ENCODE data around the gene TBC1D12. TPM values are rescaled to one million over a fixed set of nuclear protein-coding genes. Genes with fewer than 3 reads are reported as not detected.
"Not testable (repeated sequence)": the region's sequence is repeated elsewhere in the genome, so short reads cannot be mapped to it uniquely, and the experiment has no call there.

Gene TBC1D12
- total RNA-seq, 2 experiments from 2014 or later: 0.58 to 0.62 TPM

DNA sequence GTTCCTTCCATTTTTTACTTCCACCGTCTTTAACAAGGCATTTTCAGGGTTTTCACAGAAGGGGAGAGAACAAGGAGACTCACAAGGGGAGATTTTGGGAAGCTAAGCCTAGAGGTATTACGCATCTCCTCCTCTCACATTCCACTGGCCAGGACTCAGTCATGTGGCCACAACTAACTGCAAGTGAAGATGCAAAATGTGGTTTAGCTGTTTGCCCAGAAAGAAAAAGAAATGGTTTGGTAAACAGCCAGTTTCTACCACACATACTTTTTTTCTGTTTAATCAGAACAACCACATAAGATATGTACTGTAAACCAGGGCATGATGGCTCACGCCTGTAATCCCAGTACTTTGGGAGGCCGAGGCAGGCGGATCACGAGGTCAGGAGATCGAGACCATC, 121.8 kb downstream of the TBC1D12 start:
- no peak overlapping the region for H3K4me3 Mint-ChIP-seq
- ChIA-PET CTCF (no interaction called here), POLR2A (no interaction called here)
- H3K4me1 Mint-ChIP-seq (ENCODE audit: low read depth): no peaks in the 10 kb centered on the region
- H3K27ac Mint-ChIP-seq: no peak overlapping the region
- no peaks in the 10 kb centered on the region for H3K36me3 Mint-ChIP-seq
- peaks cover 8% of the 10 kb centered on the region for H3K27me3 Mint-ChIP-seq
- no peak for DNase-seq
- intact Hi-C loops (cut with micrococcal nuclease): no loop called here
- H3K9me3 Mint-ChIP-seq: no peaks in the 10 kb centered on the region

GRCh38 chr10:94524711-94525110, 122.4 kb downstream of the TBC1D12 start:
- intact Hi-C loops (cut with micrococcal nuclease): no loop called here
- POLR2A ChIA-PET: no interaction called here
- H3K27ac Mint-ChIP-seq: no peak overlapping the region

GRCh38 chr10:94531550-94531949, 129.2 kb downstream of the TBC1D12 start:
- H3K4me3 Mint-ChIP-seq; H3K36me3 Mint-ChIP-seq; CTCF ChIA-PET; H3K27ac Mint-ChIP-seq; intact Hi-C loops (cut with micrococcal nuclease); DNase-seq; H3K4me1 Mint-ChIP-seq (ENCODE audit: low read depth); POLR2A ChIA-PET; H3K9me3 Mint-ChIP-seq: not testable (repeated sequence)
- H3K27me3 Mint-ChIP-seq: peaks cover 16% of the 10 kb centered on the region

More at GRCh38 chr10:94524711-94525110, 122.4 kb downstream of the TBC1D12 start:
- CTCF ChIA-PET: no interaction called here
- H3K36me3 Mint-ChIP-seq: no peaks in the 10 kb centered on the region
- peaks cover 8% of the 10 kb centered on the region for H3K27me3 Mint-ChIP-seq
- H3K4me1 Mint-ChIP-seq (ENCODE audit: low read depth): no peaks in the 10 kb centered on the region
- no peaks in the 10 kb centered on the region for H3K9me3 Mint-ChIP-seq
- H3K4me3 Mint-ChIP-seq: no peak overlapping the region
- DNase-seq: no peak

- CTCF ChIA-PET: no interaction called here
- POLR2A ChIA-PET: no interaction called here
- no peak overlapping the region for H3K27ac Mint-ChIP-seq
- no peak overlapping the region for H3K4me3 Mint-ChIP-seq
- peaks cover 16% of the 10 kb centered on the region for H3K27me3 Mint-ChIP-seq
- intact Hi-C loops (cut with micrococcal nuclease): no loop called here
- no peaks in the 10 kb centered on the region for H3K9me3 Mint-ChIP-seq
- H3K36me3 Mint-ChIP-seq: no peaks in the 10 kb centered on the region
- no peak for DNase-seq
- no peaks in the 10 kb centered on the region for H3K4me1 Mint-ChIP-seq (ENCODE audit: low read depth)
Observed at GRCh38 chr10:94533027-94533426, 130.7 kb downstream of the TBC1D12 start.

- H3K4me1 Mint-ChIP-seq (ENCODE audit: low read depth): peaks cover 13% of the 10 kb centered on the region
- H3K4me3 Mint-ChIP-seq; H3K27me3 Mint-ChIP-seq; DNase-seq; POLR2A ChIA-PET; H3K9me3 Mint-ChIP-seq; intact Hi-C loops (cut with micrococcal nuclease); H3K27ac Mint-ChIP-seq; CTCF ChIA-PET: not testable (repeated sequence)
- H3K36me3 Mint-ChIP-seq: peaks cover 15% of the 10 kb centered on the region
Observed at GRCh38 chr10:94542282-94542681, 139.9 kb downstream of the TBC1D12 start.

DNA sequence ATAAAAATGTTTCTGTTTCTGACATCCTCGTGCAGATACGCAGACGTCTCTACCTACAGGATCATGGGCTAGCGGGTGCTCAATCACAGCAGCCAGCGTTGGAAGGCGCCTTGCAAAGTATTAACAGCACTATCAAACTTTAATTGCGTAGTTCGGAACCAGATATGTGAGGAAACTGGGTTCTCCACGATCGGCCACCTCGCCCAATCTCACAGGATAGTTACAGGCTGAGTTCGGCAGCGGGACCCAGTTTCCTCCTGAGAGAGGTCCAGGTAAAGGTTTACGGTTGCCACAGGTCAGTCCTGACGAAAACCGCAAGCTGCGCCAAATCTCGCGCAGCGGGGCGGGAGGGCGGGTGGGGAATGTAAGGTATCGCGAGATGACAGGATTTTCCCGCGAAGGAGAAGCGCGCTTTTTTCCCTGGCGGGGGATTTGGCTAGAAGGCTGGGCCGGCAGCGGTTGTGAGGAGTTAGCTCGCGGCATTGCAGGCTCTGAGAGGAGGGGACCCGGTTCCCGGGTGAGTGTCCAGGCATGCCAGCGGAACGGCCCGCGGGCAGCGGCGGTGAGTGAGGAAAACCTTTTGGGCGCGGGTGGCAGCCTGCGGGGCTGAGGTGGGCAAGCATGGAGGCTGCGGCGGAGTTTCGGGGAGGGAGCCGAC, 143.2 kb downstream of the TBC1D12 start, which contains the start of gene HELLS:
Gene HELLS (plus strand): TSS at position 398 of the 658 bp plus-strand sequence. CDS start 134 bp downstream, at position 532.
- H3K4me3 Mint-ChIP-seq: peak within 1 kb of the TSS; percentile 98
- H3K4me1 Mint-ChIP-seq (ENCODE audit: low read depth): peaks cover 21% of the 10 kb centered on the region
- peaks cover 26% of the 10 kb centered on the region for H3K36me3 Mint-ChIP-seq
- no peaks in the 10 kb centered on the region for H3K27me3 Mint-ChIP-seq
- CTCF ChIA-PET: interaction anchor here (1.4 kb wide), 1 partner anchor 183 kb away, joined by 6 read pairs; the partner anchor contains the start of gene NOC3L
- H3K27ac Mint-ChIP-seq: peak within 1 kb of the TSS; percentile 93
- POLR2A ChIA-PET: interaction anchor here (1.0 to 1.3 kb wide), 2 partner anchors 10 to 60 kb away, joined by 3 to 5 read pairs; no protein-coding TSS in a partner anchor
- DNase-seq: peak; percentile 88
- no peaks in the 10 kb centered on the region for H3K9me3 Mint-ChIP-seq
- intact Hi-C loops (cut with micrococcal nuclease): loop anchor here (1.0 to 5.0 kb wide), 6 partner anchors 45 to 843 kb away; partner anchors contain the start of genes FRA10AC1, NOC3L and SLC35G1

DNA sequence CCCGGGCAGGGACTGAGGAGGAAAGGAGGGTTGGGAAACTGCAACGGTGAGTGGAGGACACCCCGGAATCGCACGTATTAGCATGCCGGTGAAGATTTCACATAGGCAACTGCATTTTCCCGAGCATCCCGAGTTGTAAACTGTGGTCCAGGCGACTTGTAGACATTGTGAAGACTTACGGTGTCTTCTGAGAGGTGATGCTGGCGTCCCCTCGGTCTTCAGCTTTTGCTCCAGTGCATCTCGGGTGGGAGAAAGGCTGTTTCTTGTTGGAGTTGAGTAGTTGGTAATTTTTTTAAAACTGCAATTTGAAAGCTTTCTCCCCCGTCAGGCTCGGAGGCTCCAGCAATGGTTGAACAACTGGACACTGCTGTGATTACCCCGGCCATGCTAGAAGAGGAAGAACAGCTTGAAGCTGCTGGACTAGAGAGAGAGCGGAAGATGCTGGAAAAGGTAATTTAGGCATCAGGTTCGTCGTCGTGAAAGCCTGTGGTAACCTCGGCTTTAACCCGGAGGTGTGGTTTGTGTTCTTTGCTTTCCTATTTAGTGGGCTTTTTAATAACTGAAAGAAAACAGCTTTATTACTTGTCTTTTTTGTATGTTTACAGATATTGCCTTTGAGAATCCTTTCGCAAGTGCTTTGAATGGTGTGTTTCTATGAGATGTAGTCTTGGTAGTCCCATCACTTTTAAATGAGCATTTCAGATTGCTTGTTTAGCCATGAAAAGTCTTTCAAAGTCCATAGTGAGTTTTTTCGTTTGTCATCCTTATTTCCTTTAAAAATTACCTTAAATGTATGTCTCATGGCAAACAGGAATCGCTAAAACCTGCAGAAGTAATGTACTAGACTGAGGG, 143.9 kb downstream of the TBC1D12 start:
- no peaks in the 10 kb centered on the region for H3K27me3 Mint-ChIP-seq
- ChIA-PET POLR2A (interaction anchor here (1.0 to 1.3 kb wide), 3 partner anchors 9 to 60 kb away, joined by 3 to 5 read pairs (median 3); no protein-coding TSS in a partner anchor), CTCF (interaction anchor here (0.6 to 1.4 kb wide), 3 partner anchors 183 to 844 kb away, joined by 3 to 6 read pairs (median 3); partner anchors contain the start of genes FRA10AC1 and NOC3L)
- H3K36me3 Mint-ChIP-seq: peaks cover 29% of the 10 kb centered on the region
- peak; percentile 13 for DNase-seq
- H3K27ac Mint-ChIP-seq: peak overlapping the region; percentile 93
- H3K9me3 Mint-ChIP-seq: no peaks in the 10 kb centered on the region
- intact Hi-C loops (cut with micrococcal nuclease): loop anchor here (5.0 kb wide), 2 partner anchors 654 to 691 kb away; partner anchors contain the start of gene SLC35G1
- H3K4me3 Mint-ChIP-seq: peak overlapping the region; percentile 98
- H3K4me1 Mint-ChIP-seq (ENCODE audit: low read depth): peaks cover 21% of the 10 kb centered on the region

GRCh38 chr10:94546901-94547185, 144.5 kb downstream of the TBC1D12 start:
- Mint-ChIP-seq H3K36me3 (peaks cover 29% of the 10 kb centered on the region), H3K9me3 (no peaks in the 10 kb centered on the region), H3K27me3 (no peaks in the 10 kb centered on the region), H3K4me1 (ENCODE audit: low read depth) (peaks cover 21% of the 10 kb centered on the region), H3K27ac (no peak overlapping the region), H3K4me3 (peak overlapping the region; percentile 98)
- ChIA-PET CTCF (interaction anchor here (0.6 to 0.7 kb wide), 2 partner anchors 567 to 845 kb away, joined by 3 read pairs; partner anchors contain the start of gene FRA10AC1), POLR2A (interaction anchor here (1.0 kb wide), 1 partner anchor 22 kb away, joined by 3 read pairs; no protein-coding TSS in a partner anchor)
- no peak for DNase-seq
- intact Hi-C loops (cut with micrococcal nuclease): loop anchor here (5.0 kb wide), 2 partner anchors 655 to 690 kb away; partner anchors contain the start of gene SLC35G1

- no peaks in the 10 kb centered on the region for H3K27me3 Mint-ChIP-seq
- CTCF ChIA-PET: no interaction called here
- H3K4me1 Mint-ChIP-seq (ENCODE audit: low read depth): peaks cover 21% of the 10 kb centered on the region
- H3K27ac Mint-ChIP-seq: no peak overlapping the region
- no peak for DNase-seq
- intact Hi-C loops (cut with micrococcal nuclease): loop anchor here (5.0 kb wide), 2 partner anchors 657 to 688 kb away; partner anchors contain the start of gene SLC35G1
- no peaks in the 10 kb centered on the region for H3K9me3 Mint-ChIP-seq
- POLR2A ChIA-PET: no interaction called here
- peaks cover 37% of the 10 kb centered on the region for H3K36me3 Mint-ChIP-seq
- no peak overlapping the region for H3K4me3 Mint-ChIP-seq
Observed at GRCh38 chr10:94549221-94549620, 146.9 kb downstream of the TBC1D12 start.

DNA sequence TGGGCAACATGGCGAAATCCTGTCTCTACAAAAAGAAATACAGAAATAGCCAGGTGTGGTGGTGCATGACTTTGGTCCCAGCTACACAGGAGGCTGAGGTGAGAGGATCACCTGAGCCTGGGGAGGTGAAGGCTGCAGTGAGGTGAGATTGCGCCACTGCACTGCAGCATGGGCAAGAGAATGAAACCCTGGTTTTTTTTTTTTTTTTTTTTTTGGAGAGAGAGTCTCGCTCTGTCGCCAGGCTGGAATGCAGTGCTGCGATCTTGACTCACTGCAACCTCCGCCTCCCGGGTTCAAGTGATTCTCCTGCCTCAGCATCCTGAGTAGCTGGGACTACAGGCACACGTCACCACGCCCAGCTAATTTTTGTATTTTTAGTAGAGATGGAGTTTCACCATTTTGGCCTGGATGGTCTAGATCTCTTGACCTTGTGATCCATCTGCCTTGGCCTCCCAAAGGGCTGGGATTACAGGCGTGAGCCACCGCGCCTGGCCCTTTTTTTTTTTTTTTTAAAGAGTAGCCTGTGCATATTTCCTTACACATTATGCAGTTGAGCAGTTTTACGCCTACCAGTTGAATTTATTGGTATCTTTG, 165.5 kb downstream of the TBC1D12 start:
- DNase-seq; H3K4me3 Mint-ChIP-seq; CTCF ChIA-PET; H3K9me3 Mint-ChIP-seq; H3K27me3 Mint-ChIP-seq; H3K4me1 Mint-ChIP-seq (ENCODE audit: low read depth); intact Hi-C loops (cut with micrococcal nuclease); POLR2A ChIA-PET; H3K27ac Mint-ChIP-seq: not testable (repeated sequence)
- peaks cover 38% of the 10 kb centered on the region for H3K36me3 Mint-ChIP-seq

- CTCF ChIA-PET: no interaction called here
- intact Hi-C loops (cut with micrococcal nuclease): no loop called here
- H3K36me3 Mint-ChIP-seq: peaks cover 40% of the 10 kb centered on the region
- DNase-seq: no peak
- H3K4me3 Mint-ChIP-seq: no peak overlapping the region
- H3K4me1 Mint-ChIP-seq (ENCODE audit: low read depth): no peaks in the 10 kb centered on the region
- H3K27ac Mint-ChIP-seq: no peak overlapping the region
- H3K9me3 Mint-ChIP-seq: no peaks in the 10 kb centered on the region
- H3K27me3 Mint-ChIP-seq: no peaks in the 10 kb centered on the region
- POLR2A ChIA-PET: interaction anchor here (1.3 kb wide), 1 partner anchor 15 kb away, joined by 3 read pairs; no protein-coding TSS in a partner anchor
Observed at GRCh38 chr10:94571081-94571480, 168.7 kb downstream of the TBC1D12 start.

GRCh38 chr10:94571528-94571927, 169.2 kb downstream of the TBC1D12 start:
- no peak for DNase-seq
- intact Hi-C loops (cut with micrococcal nuclease): no loop called here
- ChIA-PET CTCF (no interaction called here), POLR2A (no interaction called here)
- no peaks in the 10 kb centered on the region for H3K9me3 Mint-ChIP-seq
- no peak overlapping the region for H3K27ac Mint-ChIP-seq
- H3K27me3 Mint-ChIP-seq: no peaks in the 10 kb centered on the region
- no peak overlapping the region for H3K4me3 Mint-ChIP-seq
- peaks cover 38% of the 10 kb centered on the region for H3K36me3 Mint-ChIP-seq
- no peaks in the 10 kb centered on the region for H3K4me1 Mint-ChIP-seq (ENCODE audit: low read depth)
